ENCODE measurements around the gene RMC1. TPM values are rescaled to one million over a fixed set of nuclear protein-coding genes. Genes with fewer than 3 reads are reported as not detected.

RMC1 gene
- total RNA-seq, 1 donor from 2014 or later: 28.9 TPM

DNA sequence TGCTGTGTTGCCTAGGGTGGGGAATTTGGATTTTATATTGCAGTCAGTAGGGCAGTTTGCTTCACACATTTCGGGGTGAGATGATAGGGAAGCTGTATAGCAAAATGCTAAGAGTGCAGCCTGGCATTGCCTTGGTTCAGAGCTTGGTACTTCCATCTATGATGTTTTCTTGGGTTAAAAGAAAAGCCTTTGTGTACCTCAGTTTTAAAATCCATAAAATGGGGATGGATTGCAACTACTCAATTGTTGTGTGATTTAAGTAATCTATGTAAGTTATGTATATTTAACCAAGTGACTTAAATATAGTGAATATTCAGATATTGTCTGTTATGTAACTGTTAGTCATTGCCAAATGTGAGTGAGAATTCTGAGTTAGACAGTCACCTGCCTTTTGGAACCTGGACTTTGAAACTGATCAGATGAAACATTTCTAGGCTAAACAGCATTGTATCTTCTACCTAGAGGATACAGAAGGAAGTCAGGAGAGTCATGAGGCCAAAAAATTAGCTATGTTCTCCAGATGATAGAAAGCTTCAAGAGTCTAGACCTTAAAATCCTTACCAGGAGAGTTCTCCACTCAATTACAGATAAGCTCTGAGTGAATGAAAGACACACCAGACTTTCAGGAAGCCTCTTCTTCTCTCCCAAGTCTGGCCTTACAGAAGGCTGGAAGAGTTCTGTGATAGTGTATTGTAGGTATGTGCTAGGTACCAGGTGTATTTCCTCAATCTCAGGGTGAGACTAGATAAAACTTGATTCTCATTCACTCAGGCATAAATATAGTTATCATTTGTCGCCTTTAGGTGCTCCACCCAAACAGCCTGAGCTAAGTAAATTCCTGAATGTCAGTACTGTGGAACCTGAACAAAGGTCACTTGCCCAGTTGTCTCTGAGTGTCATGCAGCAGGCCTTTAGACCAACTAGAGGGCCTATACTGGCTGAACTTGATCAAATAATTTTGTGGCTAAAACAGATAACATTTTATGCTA lies 42.7 kb upstream of the RMC1 start:
- Mint-ChIP-seq H3K9me3 (no peaks in the 10 kb centered on the region), H3K36me3 (ENCODE audit: low read depth) (no peaks in the 10 kb centered on the region), H3K27ac (ENCODE audit: unreplicated experiment) (no peak overlapping the region), H3K4me1 (peaks cover 5% of the 10 kb centered on the region), H3K27me3 (ENCODE audit: low read depth) (no peaks in the 10 kb centered on the region), H3K4me3 (no peak overlapping the region)
- TF ChIP-seq, protein P1, sequence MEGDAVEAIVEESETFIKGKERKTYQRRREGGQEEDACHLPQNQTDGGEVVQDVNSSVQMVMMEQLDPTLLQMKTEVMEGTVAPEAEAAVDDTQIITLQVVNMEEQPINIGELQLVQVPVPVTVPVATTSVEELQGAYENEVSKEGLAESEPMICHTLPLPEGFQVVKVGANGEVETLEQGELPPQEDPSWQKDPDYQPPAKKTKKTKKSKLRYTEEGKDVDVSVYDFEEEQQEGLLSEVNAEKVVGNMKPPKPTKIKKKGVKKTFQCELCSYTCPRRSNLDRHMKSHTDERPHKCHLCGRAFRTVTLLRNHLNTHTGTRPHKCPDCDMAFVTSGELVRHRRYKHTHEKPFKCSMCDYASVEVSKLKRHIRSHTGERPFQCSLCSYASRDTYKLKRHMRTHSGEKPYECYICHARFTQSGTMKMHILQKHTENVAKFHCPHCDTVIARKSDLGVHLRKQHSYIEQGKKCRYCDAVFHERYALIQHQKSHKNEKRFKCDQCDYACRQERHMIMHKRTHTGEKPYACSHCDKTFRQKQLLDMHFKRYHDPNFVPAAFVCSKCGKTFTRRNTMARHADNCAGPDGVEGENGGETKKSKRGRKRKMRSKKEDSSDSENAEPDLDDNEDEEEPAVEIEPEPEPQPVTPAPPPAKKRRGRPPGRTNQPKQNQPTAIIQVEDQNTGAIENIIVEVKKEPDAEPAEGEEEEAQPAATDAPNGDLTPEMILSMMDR (conservative IDR thresholded peaks at IDR 0.05): no peak
- DNase-seq (ENCODE audit: low read depth, low spot score): no peak

DNA sequence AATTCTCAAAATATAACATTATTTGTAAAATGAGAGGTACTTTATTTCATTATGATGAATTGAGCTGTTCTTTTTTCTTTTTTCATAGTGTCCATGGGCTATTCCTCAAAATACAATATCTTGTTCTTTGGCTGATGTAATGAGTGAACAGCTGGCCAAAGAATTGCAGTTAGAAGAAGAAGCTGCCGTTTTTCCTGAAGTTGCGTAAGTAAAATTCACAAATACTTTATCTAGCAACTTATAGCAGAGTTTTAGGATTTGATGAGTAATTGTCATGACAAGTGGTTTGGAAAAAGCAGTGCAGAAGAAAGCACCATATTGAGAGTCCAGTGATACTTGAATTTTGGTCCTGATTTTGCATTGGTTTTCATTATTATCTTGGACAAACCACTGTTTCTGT lies 40.4 kb upstream of the RMC1 start:
- H3K27ac Mint-ChIP-seq (ENCODE audit: unreplicated experiment): no peak overlapping the region
- no peaks in the 10 kb centered on the region for H3K27me3 Mint-ChIP-seq (ENCODE audit: low read depth)
- no peak overlapping the region for H3K4me3 Mint-ChIP-seq
- DNase-seq (ENCODE audit: low read depth, low spot score): no peak
- H3K4me1 Mint-ChIP-seq: no peaks in the 10 kb centered on the region
- TF ChIP-seq, protein P1 (conservative IDR thresholded peaks at IDR 0.05): no peak
- no peaks in the 10 kb centered on the region for H3K9me3 Mint-ChIP-seq
- peaks cover 6% of the 10 kb centered on the region for H3K36me3 Mint-ChIP-seq (ENCODE audit: low read depth)

DNA sequence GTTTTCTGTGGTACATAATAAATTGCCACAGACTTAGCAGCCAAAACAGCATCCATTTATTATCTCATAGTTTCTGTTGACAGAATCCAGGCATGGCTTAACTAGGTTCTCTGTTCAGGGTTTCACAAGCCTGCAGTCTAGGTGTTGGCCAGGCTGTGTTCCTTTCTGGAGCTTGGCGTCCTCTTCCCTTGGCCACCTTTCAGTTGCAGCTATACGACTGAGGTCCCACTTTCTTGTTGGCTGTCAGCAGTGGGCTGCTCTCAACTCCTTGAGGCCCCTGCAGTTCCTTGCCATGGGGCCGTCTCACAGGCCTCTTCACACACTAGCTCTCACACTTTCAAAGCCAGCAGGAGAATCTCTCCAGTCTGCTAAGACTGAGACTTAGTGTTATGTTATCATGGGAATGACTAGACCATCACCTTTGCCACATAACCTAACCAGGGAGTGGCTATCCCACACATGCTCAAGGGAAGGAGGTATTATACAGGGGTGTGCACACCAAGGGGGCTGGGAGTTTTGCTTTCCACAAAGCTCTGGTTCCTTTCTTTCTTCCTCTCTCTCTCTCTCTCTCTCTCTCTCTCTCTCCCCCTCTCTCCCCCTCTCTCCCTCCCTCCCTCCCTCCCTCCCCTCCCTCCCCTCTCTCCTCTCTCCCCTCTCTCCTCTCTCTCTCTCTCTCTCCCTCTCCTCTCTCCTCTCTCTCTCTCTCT lies 34.4 kb upstream of the RMC1 start:
- Mint-ChIP-seq H3K27ac (ENCODE audit: unreplicated experiment) (no peak overlapping the region), H3K36me3 (ENCODE audit: low read depth) (peaks cover 10% of the 10 kb centered on the region), H3K4me3 (no peak overlapping the region), H3K27me3 (ENCODE audit: low read depth) (no peaks in the 10 kb centered on the region), H3K4me1 (no peaks in the 10 kb centered on the region), H3K9me3 (no peaks in the 10 kb centered on the region)
- no peak for DNase-seq (ENCODE audit: low read depth, low spot score)
- TF ChIP-seq, protein P1 (conservative IDR thresholded peaks at IDR 0.05): no peak

DNA sequence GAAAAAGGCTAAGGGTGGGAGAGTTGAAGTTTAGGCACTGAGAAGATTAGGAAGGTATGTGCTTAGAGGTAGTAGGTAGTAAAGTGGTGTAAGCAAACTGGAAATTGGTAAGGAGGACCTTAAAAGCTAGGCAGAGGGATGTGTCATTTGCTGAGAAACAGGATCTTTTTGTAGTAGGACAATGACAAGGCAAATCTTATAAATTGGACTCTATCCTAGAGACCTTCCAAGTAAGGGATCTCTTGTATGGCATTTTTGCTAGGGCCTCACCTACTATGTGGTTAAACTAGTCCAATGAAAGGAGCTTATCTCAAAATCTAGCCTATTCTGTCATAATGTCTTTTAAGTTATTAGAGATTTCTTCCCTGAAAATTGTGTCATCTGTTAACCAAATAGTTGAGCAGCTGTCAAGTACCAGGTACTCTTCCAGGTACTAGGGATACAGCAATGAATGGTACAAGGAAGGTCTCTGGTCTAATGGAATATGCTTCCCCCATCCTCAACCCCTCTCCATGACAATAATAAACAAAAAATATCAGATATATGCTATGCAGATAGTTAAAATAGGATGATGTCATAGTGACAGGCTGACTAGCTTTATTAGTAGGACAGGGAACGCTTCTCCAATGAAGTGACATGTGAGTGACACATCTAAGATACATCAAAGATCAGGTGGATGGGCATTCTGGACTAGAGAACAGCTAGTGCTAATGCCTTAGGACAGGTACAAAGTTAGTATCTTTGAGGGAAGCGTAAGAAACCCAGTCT lies 32.5 kb upstream of the RMC1 start:
- no peaks in the 10 kb centered on the region for H3K9me3 Mint-ChIP-seq
- H3K4me1 Mint-ChIP-seq: peaks cover 3% of the 10 kb centered on the region
- TF ChIP-seq, protein P1 (conservative IDR thresholded peaks at IDR 0.05): no peak
- no peak overlapping the region for H3K27ac Mint-ChIP-seq (ENCODE audit: unreplicated experiment)
- H3K36me3 Mint-ChIP-seq (ENCODE audit: low read depth): peaks cover 17% of the 10 kb centered on the region
- H3K4me3 Mint-ChIP-seq: no peak overlapping the region
- no peak for DNase-seq (ENCODE audit: low read depth, low spot score)
- no peaks in the 10 kb centered on the region for H3K27me3 Mint-ChIP-seq (ENCODE audit: low read depth)

DNA sequence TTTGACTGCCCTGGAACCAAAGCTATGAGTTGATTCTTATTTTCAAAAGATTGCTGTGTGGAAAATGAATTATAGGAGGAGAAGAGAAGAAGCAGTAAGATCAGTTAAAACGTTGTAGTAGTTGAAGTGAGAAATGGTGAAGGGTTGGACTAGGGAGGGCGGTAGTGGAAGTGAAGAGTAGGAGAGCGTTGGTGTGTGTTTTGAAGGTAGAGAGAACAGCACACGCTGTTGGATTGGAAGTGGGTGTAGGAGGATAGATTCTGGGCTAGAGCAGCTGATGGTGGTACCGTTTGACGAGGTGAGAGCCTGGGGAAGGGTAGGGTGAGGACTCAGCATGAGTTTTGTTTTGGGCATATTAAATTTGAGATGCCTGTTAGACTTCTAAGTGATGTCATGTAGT lies 31.8 kb upstream of the RMC1 start:
- DNase-seq (ENCODE audit: low read depth, low spot score): no peak
- Mint-ChIP-seq H3K27me3 (ENCODE audit: low read depth) (no peaks in the 10 kb centered on the region), H3K4me3 (no peak overlapping the region), H3K9me3 (no peaks in the 10 kb centered on the region), H3K27ac (ENCODE audit: unreplicated experiment) (no peak overlapping the region), H3K4me1 (peaks cover 3% of the 10 kb centered on the region), H3K36me3 (ENCODE audit: low read depth) (peaks cover 14% of the 10 kb centered on the region)
- TF ChIP-seq, protein P1 (conservative IDR thresholded peaks at IDR 0.05): no peak

Data from neural crest cell (in vitro differentiated cells).